Spleen (tissue), 11 donors: ENCODE results near the gene JMJD1C. TPM values are rescaled to one million over a fixed set of nuclear protein-coding genes. Genes with fewer than 3 reads are reported as not detected.

Experiments used
- DNase-seq: peaks from one replicate; pipeline ENCODE4 v3.0.0-alpha.2; 2020
- H3K27ac ChIP-seq, 8 donors: fragments of 200-600 bp; sonication (generic) in 7 of 8; 1 replicate in 4 of 8; 2 replicates in 4 of 8; pipeline versions ENCODE4 v1.5.0 to v1.8.0; 2016 to 2021; ENCODE audit warnings: inconsistent platforms in 4 of 8, mild to moderate bottlenecking in 4 of 8, moderate library complexity in 1 of 8
- H3K27me3 ChIP-seq, 7 donors: fragments of 200-600 bp; sonication (generic) in 6 of 7; replicated peaks in 1 of 7; 1 replicate in 4 of 7; 2 replicates in 3 of 7; pipeline versions ENCODE4 v1.5.0 to v1.8.0; 2016 to 2021; ENCODE audit warnings: inconsistent platforms in 3 of 7, mild to moderate bottlenecking in 1 of 7
- H3K36me3 ChIP-seq, 6 donors: fragments of 200-600 bp; sonication (generic) in 5 of 6; 1 replicate in 4 of 6; 2 replicates in 2 of 6; pipeline versions ENCODE4 v1.5.0 to v1.8.0; 2016 to 2021; ENCODE audit warnings: inconsistent platforms in 2 of 6
- H3K4me1 ChIP-seq, 6 donors: fragments of 200-600 bp; sonication (generic) in 5 of 6; 1 replicate in 3 of 6; 2 replicates in 3 of 6; pipeline versions ENCODE4 v1.5.0 to v1.8.0; 2016 to 2021; ENCODE audit warnings: inconsistent platforms in 3 of 6
- H3K4me3 ChIP-seq, 8 donors: fragments of 200-600 bp; sonication (generic) in 7 of 8; 1 replicate in 4 of 8; 2 replicates in 4 of 8; pipeline versions ENCODE4 v1.5.0 to v1.8.0; 2016 to 2021; ENCODE audit warnings: inconsistent platforms in 4 of 8, mild to moderate bottlenecking in 4 of 8, moderate library complexity in 2 of 8
- H3K9me3 ChIP-seq, 8 donors: fragments of 200-600 bp; sonication (generic) in 7 of 8; 1 replicate in 4 of 8; 2 replicates in 4 of 8; pipeline versions ENCODE4 v1.5.0 to v1.8.0; 2016 to 2021; ENCODE audit warnings: inconsistent platforms in 4 of 8
- CTCF ChIP-seq, 11 experiments: fragments of 200-600 bp in 7 of 11; fragments of 450-650 bp in 4 of 11; sonication (generic) in 4 of 11; IDR thresholded peaks in 8 of 11; conservative IDR thresholded peaks in 3 of 11; 1 replicate in 7 of 11; 2 replicates in 4 of 11; pipeline versions ENCODE4 v1.4.0 to v1.8.0; 2016 to 2021; ENCODE audit warnings: antibody characterized with exemption in 11 of 11, inconsistent platforms in 4 of 11, mild to moderate bottlenecking in 1 of 11
- POLR2A ChIP-seq, 3 donors: fragments of 450-650 bp; IDR thresholded peaks; one replicate each; pipeline ENCODE4 v1.5.1; 2017; ENCODE audit warnings: antibody characterized with exemption in 3 of 3, mild to moderate bottlenecking in 1 of 3
- POLR2AphosphoS5 ChIP-seq, 3 donors: sonication (generic); formaldehyde crosslinking; IDR thresholded peaks; one replicate each; pipeline ENCODE4 v1.5.1; 2017; ENCODE audit warnings: antibody characterized with exemption in 3 of 3
- WGBS, 5 donors: extraction: QIAGEN DNeasy Blood & Tissue Kit in 3 of 5; methylation state at CpG; one replicate each; pipeline versions ENCODE4 v1.1.5 to v1.1.7; 2013 to 2018; 5-methylcytosine and 5-hydroxymethylcytosine counted together
- intact Hi-C: fragments of 100-400 bp; cut with DNase I; formaldehyde crosslinking; loops from one replicate; pipeline ENCODE4 v1.15.0; 2023; ENCODE audit warnings: low total_unique reads
- polyA plus RNA-seq, 3 donors: library from polyadenylated mRNA; stranded (reverse); fragments of 200-250 nt; gene quantifications; one replicate each; pipeline ENCODE4 v1.2.1, GENCODE V29; 2013
- total RNA-seq, 7 donors: library from RNA; depleted of rRNA in 3 of 7; stranded (reverse); fragments of >200 nt in 3 of 7; fragmentation: NEBNext Ultra II Directional in 4 of 7; extraction: Animal tissue kit (Norgen Biotek cat#: 25700) in 4 of 7; gene quantifications; one replicate each; pipeline versions ENCODE4 v1.1.0 to v1.2.1, GENCODE V29; 2016 to 2021
- donor health status: healthy with polysubstance abuse.
- donor health status: DM: no; HTN: no; CAD: no; lungs with moderate emphysema.
- donor health status: DM: no; HTN: no; CAD: no.
- donor health status: Bipolar disorder and iron deficiency.
- donor health status: healthy.
- donor health status: DM: no; HTN: no; CAD: no.
- donor health status: DM: yes; HTN: yes; CAD: no.

The JMJD1C gene
- total and polyA plus RNA-seq, 10 donors: 54.3 to 272 (median 137) TPM

- no peaks in the 10 kb centered on the region for H3K27me3 ChIP-seq
- H3K9me3 ChIP-seq: no peaks in the 10 kb centered on the region
- H3K4me1 ChIP-seq: peaks cover 11 to 42% (median 21%) of the 10 kb centered on the region in 6 donors
- no peaks in the 10 kb centered on the region for H3K36me3 ChIP-seq
- WGBS, 5 donors: 89 to 94% (median 91%) methylated on average over 3 of the region's 3 CpGs
- no peak overlapping the region for H3K4me3 ChIP-seq
- no peak for DNase-seq
- intact Hi-C loops: no loop called here
- TF ChIP-seq POLR2A (IDR thresholded peaks at IDR 0.05) (no peak), POLR2AphosphoS5 (IDR thresholded peaks at IDR 0.05) (no peak), CTCF (IDR thresholded peaks at IDR 0.05 in 8 of 11, conservative IDR thresholded peaks at IDR 0.05 in 3 of 11) (no peak)
- peak overlapping the region in 2 of 8 donors; percentile 81 for H3K27ac ChIP-seq
These were observed 190.7 kb downstream of the JMJD1C start for GRCh38 chr10:63275094-63275493.

- peak overlapping the region; percentile 43 to 81 (median 74) for H3K27ac ChIP-seq
- no peaks in the 10 kb centered on the region for H3K27me3 ChIP-seq
- no peak for TF ChIP-seq POLR2A (IDR thresholded peaks at IDR 0.05)
- TF ChIP-seq POLR2AphosphoS5 (IDR thresholded peaks at IDR 0.05): no peak
- no peak for TF ChIP-seq CTCF (IDR thresholded peaks at IDR 0.05 in 8 of 11, conservative IDR thresholded peaks at IDR 0.05 in 3 of 11)
- no peaks in the 10 kb centered on the region for H3K36me3 ChIP-seq
- peak overlapping the region in 1 of 8 donors; percentile 31 for H3K4me3 ChIP-seq
- H3K9me3 ChIP-seq: no peaks in the 10 kb centered on the region
- intact Hi-C loops: no loop called here
- peaks cover 15 to 52% (median 28%) of the 10 kb centered on the region in 6 donors for H3K4me1 ChIP-seq
- DNase-seq: no peak
These were observed 192.2 kb downstream of the JMJD1C start for GRCh38 chr10:63273577-63273976.

- no peaks in the 10 kb centered on the region for H3K9me3 ChIP-seq
- H3K36me3 ChIP-seq: no peaks in the 10 kb centered on the region
- H3K4me3 ChIP-seq: peak overlapping the region; percentile 41 to 73 (median 51)
- TF ChIP-seq POLR2A (IDR thresholded peaks at IDR 0.05) (peak; percentile 96 to 99 (median 96)), POLR2AphosphoS5 (IDR thresholded peaks at IDR 0.05) (peak; percentile 61 to 100 (median 70)), CTCF (IDR thresholded peaks at IDR 0.05 in 8 of 11, conservative IDR thresholded peaks at IDR 0.05 in 3 of 11) (peak; percentile 10 to 77 (median 53))
- 0 to 1% (median 0%) methylated on average over 16 to 17 of the region's 17 CpGs for WGBS, 5 donors
- DNase-seq: peak; percentile 87
- peaks cover 21 to 62% (median 36%) of the 10 kb centered on the region in 6 donors for H3K4me1 ChIP-seq
- no peaks in the 10 kb centered on the region for H3K27me3 ChIP-seq
- intact Hi-C loops: no loop called here
- peak overlapping the region; percentile 93 to 98 (median 97) for H3K27ac ChIP-seq
These were observed 196.8 kb downstream of the JMJD1C start for GRCh38 chr10:63268798-63269503.

- H3K36me3 ChIP-seq: no peaks in the 10 kb centered on the region
- H3K9me3 ChIP-seq: no peaks in the 10 kb centered on the region
- peak overlapping the region; percentile 41 to 73 (median 51) for H3K4me3 ChIP-seq
- H3K4me1 ChIP-seq: peaks cover 14 to 62% (median 35%) of the 10 kb centered on the region in 6 donors
- TF ChIP-seq CTCF (IDR thresholded peaks at IDR 0.05 in 8 of 11, conservative IDR thresholded peaks at IDR 0.05 in 3 of 11) (no peak), POLR2AphosphoS5 (IDR thresholded peaks at IDR 0.05) (no peak), POLR2A (IDR thresholded peaks at IDR 0.05) (no peak)
- DNase-seq: no peak
- intact Hi-C loops: no loop called here
- 0 to 3% (median 1%) methylated on average over 3 of the region's 3 CpGs for WGBS, 5 donors
- peak overlapping the region; percentile 93 to 98 (median 97) for H3K27ac ChIP-seq
- H3K27me3 ChIP-seq: no peaks in the 10 kb centered on the region
These were observed 197.5 kb downstream of the JMJD1C start for GRCh38 chr10:63268149-63268797.
